ENCODE data around the gene LTBP1.
"Not testable (repeated sequence)": the region's sequence is repeated elsewhere in the genome, so short reads cannot be mapped to it uniquely, and the experiment has no call there.

LTBP1 gene

GRCh38 chr2:33219850-33220275 is 273.1 kb downstream of the LTBP1 start:
- H3K27ac ChIP-seq (ENCODE audit: low read length) = peak overlapping the region; percentile 48
- no peak overlapping the region for H3K4me3 ChIP-seq (ENCODE audit: low read depth in 1 of 2, low read length in 2 of 2)
- H3K36me3 ChIP-seq (ENCODE audit: control insufficient read depth in 1 of 2, insufficient read depth in 2 of 2, low read length in 2 of 2) = peaks cover 5 to 6% of the 10 kb centered on the region in 2 donors
- H3K9me3 ChIP-seq (ENCODE audit: control insufficient read depth in 1 of 2, low read length in 2 of 2) = no peaks in the 10 kb centered on the region
- H3K4me1 ChIP-seq (ENCODE audit: control insufficient read depth in 1 of 2, insufficient read depth in 2 of 2, low read length in 2 of 2) = peaks cover 0 to 16% of the 10 kb centered on the region in 2 donors
- H3K27me3 ChIP-seq (ENCODE audit: low read depth, low read length) = no peaks in the 10 kb centered on the region

- peaks cover 5 to 6% of the 10 kb centered on the region in 2 donors for H3K36me3 ChIP-seq (ENCODE audit: control insufficient read depth in 1 of 2, insufficient read depth in 2 of 2, low read length in 2 of 2)
- H3K9me3 ChIP-seq (ENCODE audit: control insufficient read depth in 1 of 2, low read length in 2 of 2) = no peaks in the 10 kb centered on the region
- H3K4me3 ChIP-seq (ENCODE audit: low read depth in 1 of 2, low read length in 2 of 2) = no peak overlapping the region
- H3K4me1 ChIP-seq (ENCODE audit: control insufficient read depth in 1 of 2, insufficient read depth in 2 of 2, low read length in 2 of 2) = peaks cover 0 to 16% of the 10 kb centered on the region in 2 donors
- no peaks in the 10 kb centered on the region for H3K27me3 ChIP-seq (ENCODE audit: low read depth, low read length)
- H3K27ac ChIP-seq (ENCODE audit: low read length) = peak overlapping the region; percentile 14
Measured at GRCh38 chr2:33220533-33220932, 273.8 kb downstream of the LTBP1 start.

GRCh38 chr2:33221046-33221784 is 274.5 kb downstream of the LTBP1 start:
- no peaks in the 10 kb centered on the region for H3K9me3 ChIP-seq (ENCODE audit: control insufficient read depth in 1 of 2, low read length in 2 of 2)
- H3K4me3 ChIP-seq (ENCODE audit: low read depth in 1 of 2, low read length in 2 of 2) = no peak overlapping the region
- peaks cover 5 to 6% of the 10 kb centered on the region in 2 donors for H3K36me3 ChIP-seq (ENCODE audit: control insufficient read depth in 1 of 2, insufficient read depth in 2 of 2, low read length in 2 of 2)
- no peaks in the 10 kb centered on the region for H3K27me3 ChIP-seq (ENCODE audit: low read depth, low read length)
- H3K27ac ChIP-seq (ENCODE audit: low read length) = no peak overlapping the region
- peaks cover 0 to 16% of the 10 kb centered on the region in 2 donors for H3K4me1 ChIP-seq (ENCODE audit: control insufficient read depth in 1 of 2, insufficient read depth in 2 of 2, low read length in 2 of 2)

- peaks cover 5 to 6% of the 10 kb centered on the region in 2 donors for H3K36me3 ChIP-seq (ENCODE audit: control insufficient read depth in 1 of 2, insufficient read depth in 2 of 2, low read length in 2 of 2)
- peaks cover 0 to 7% of the 10 kb centered on the region in 2 donors for H3K4me1 ChIP-seq (ENCODE audit: control insufficient read depth in 1 of 2, insufficient read depth in 2 of 2, low read length in 2 of 2)
- no peak overlapping the region for H3K27ac ChIP-seq (ENCODE audit: low read length)
- H3K4me3 ChIP-seq (ENCODE audit: low read depth in 1 of 2, low read length in 2 of 2) = no peak overlapping the region
- H3K9me3 ChIP-seq (ENCODE audit: control insufficient read depth in 1 of 2, low read length in 2 of 2) = no peaks in the 10 kb centered on the region
- H3K27me3 ChIP-seq (ENCODE audit: low read depth, low read length) = no peaks in the 10 kb centered on the region
Measured at GRCh38 chr2:33222309-33222708, 275.6 kb downstream of the LTBP1 start.

GRCh38 chr2:33223856-33224255 is 277.1 kb downstream of the LTBP1 start:
- Histone ChIP-seq H3K9me3 (ENCODE audit: control insufficient read depth in 1 of 2, low read length in 2 of 2) (no peaks in the 10 kb centered on the region), H3K4me3 (ENCODE audit: low read depth in 1 of 2, low read length in 2 of 2) (no peak overlapping the region), H3K27me3 (ENCODE audit: low read depth, low read length) (no peaks in the 10 kb centered on the region), H3K4me1 (ENCODE audit: control insufficient read depth in 1 of 2, insufficient read depth in 2 of 2, low read length in 2 of 2) (peaks cover 0 to 7% of the 10 kb centered on the region in 2 donors), H3K36me3 (ENCODE audit: control insufficient read depth in 1 of 2, insufficient read depth in 2 of 2, low read length in 2 of 2) (peaks cover 5 to 6% of the 10 kb centered on the region in 2 donors), H3K27ac (ENCODE audit: low read length) (no peak overlapping the region)

GRCh38 chr2:33225350-33225749 is 278.6 kb downstream of the LTBP1 start:
- H3K4me1 ChIP-seq (ENCODE audit: control insufficient read depth in 1 of 2, insufficient read depth in 2 of 2, low read length in 2 of 2) = peaks cover 0 to 5% of the 10 kb centered on the region in 2 donors
- H3K36me3 ChIP-seq (ENCODE audit: control insufficient read depth in 1 of 2, insufficient read depth in 2 of 2, low read length in 2 of 2) = peaks cover 5 to 6% of the 10 kb centered on the region in 2 donors
- no peak overlapping the region for H3K27ac ChIP-seq (ENCODE audit: low read length)
- no peaks in the 10 kb centered on the region for H3K27me3 ChIP-seq (ENCODE audit: low read depth, low read length)
- H3K4me3 ChIP-seq (ENCODE audit: low read depth in 1 of 2, low read length in 2 of 2) = no peak overlapping the region
- no peaks in the 10 kb centered on the region for H3K9me3 ChIP-seq (ENCODE audit: control insufficient read depth in 1 of 2, low read length in 2 of 2)

- Histone ChIP-seq H3K4me1 (ENCODE audit: control insufficient read depth in 1 of 2, insufficient read depth in 2 of 2, low read length in 2 of 2) (no peaks in the 10 kb centered on the region), H3K27ac (ENCODE audit: low read length) (no peak overlapping the region), H3K36me3 (ENCODE audit: control insufficient read depth in 1 of 2, insufficient read depth in 2 of 2, low read length in 2 of 2) (peaks cover 5 to 6% of the 10 kb centered on the region in 2 donors), H3K4me3 (ENCODE audit: low read depth in 1 of 2, low read length in 2 of 2) (no peak overlapping the region), H3K27me3 (ENCODE audit: low read depth, low read length) (no peaks in the 10 kb centered on the region), H3K9me3 (ENCODE audit: control insufficient read depth in 1 of 2, low read length in 2 of 2) (no peaks in the 10 kb centered on the region)
Measured at GRCh38 chr2:33226546-33226945, 279.8 kb downstream of the LTBP1 start.

GRCh38 chr2:33229646-33230045 is 282.9 kb downstream of the LTBP1 start:
- no peak overlapping the region for H3K4me3 ChIP-seq (ENCODE audit: low read depth in 1 of 2, low read length in 2 of 2)
- no peak overlapping the region for H3K27ac ChIP-seq (ENCODE audit: low read length)
- H3K27me3 ChIP-seq (ENCODE audit: low read depth, low read length) = no peaks in the 10 kb centered on the region
- no peaks in the 10 kb centered on the region for H3K9me3 ChIP-seq (ENCODE audit: control insufficient read depth in 1 of 2, low read length in 2 of 2)
- no peaks in the 10 kb centered on the region for H3K4me1 ChIP-seq (ENCODE audit: control insufficient read depth in 1 of 2, insufficient read depth in 2 of 2, low read length in 2 of 2)
- H3K36me3 ChIP-seq (ENCODE audit: control insufficient read depth in 1 of 2, insufficient read depth in 2 of 2, low read length in 2 of 2) = no peaks in the 10 kb centered on the region

- Histone ChIP-seq H3K27me3 (ENCODE audit: low read depth, low read length) (no peaks in the 10 kb centered on the region), H3K4me3 (ENCODE audit: low read depth in 1 of 2, low read length in 2 of 2) (no peak overlapping the region), H3K36me3 (ENCODE audit: control insufficient read depth in 1 of 2, insufficient read depth in 2 of 2, low read length in 2 of 2) (no peaks in the 10 kb centered on the region), H3K9me3 (ENCODE audit: control insufficient read depth in 1 of 2, low read length in 2 of 2) (no peaks in the 10 kb centered on the region), H3K4me1 (ENCODE audit: control insufficient read depth in 1 of 2, insufficient read depth in 2 of 2, low read length in 2 of 2) (no peaks in the 10 kb centered on the region), H3K27ac (ENCODE audit: low read length) (no peak overlapping the region)
Measured at GRCh38 chr2:33230195-33230594, 283.4 kb downstream of the LTBP1 start.

GRCh38 chr2:33230842-33231241 is 284.1 kb downstream of the LTBP1 start:
- Histone ChIP-seq H3K9me3 (ENCODE audit: control insufficient read depth in 1 of 2, low read length in 2 of 2) (no peaks in the 10 kb centered on the region), H3K27me3 (ENCODE audit: low read depth, low read length) (no peaks in the 10 kb centered on the region), H3K27ac (ENCODE audit: low read length) (no peak overlapping the region), H3K36me3 (ENCODE audit: control insufficient read depth in 1 of 2, insufficient read depth in 2 of 2, low read length in 2 of 2) (no peaks in the 10 kb centered on the region), H3K4me1 (ENCODE audit: control insufficient read depth in 1 of 2, insufficient read depth in 2 of 2, low read length in 2 of 2) (no peaks in the 10 kb centered on the region), H3K4me3 (ENCODE audit: low read depth in 1 of 2, low read length in 2 of 2) (no peak overlapping the region)

- not testable (repeated sequence) for H3K27me3 ChIP-seq (ENCODE audit: low read depth, low read length); H3K36me3 ChIP-seq (ENCODE audit: control insufficient read depth in 1 of 2, insufficient read depth in 2 of 2, low read length in 2 of 2); H3K27ac ChIP-seq (ENCODE audit: low read length); H3K9me3 ChIP-seq (ENCODE audit: control insufficient read depth in 1 of 2, low read length in 2 of 2); H3K4me3 ChIP-seq (ENCODE audit: low read depth in 1 of 2, low read length in 2 of 2); H3K4me1 ChIP-seq (ENCODE audit: control insufficient read depth in 1 of 2, insufficient read depth in 2 of 2, low read length in 2 of 2)
Measured at GRCh38 chr2:33235559-33235958, 288.8 kb downstream of the LTBP1 start.
